ENCODE measurements around the gene SIRPG. TPM values are rescaled to one million over a fixed set of nuclear protein-coding genes. Genes with fewer than 3 reads are reported as not detected.

SIRPG gene
- total and polyA plus RNA-seq, 2 donors from 2014 or later: 2.5 TPM; not detected in 1

DNA sequence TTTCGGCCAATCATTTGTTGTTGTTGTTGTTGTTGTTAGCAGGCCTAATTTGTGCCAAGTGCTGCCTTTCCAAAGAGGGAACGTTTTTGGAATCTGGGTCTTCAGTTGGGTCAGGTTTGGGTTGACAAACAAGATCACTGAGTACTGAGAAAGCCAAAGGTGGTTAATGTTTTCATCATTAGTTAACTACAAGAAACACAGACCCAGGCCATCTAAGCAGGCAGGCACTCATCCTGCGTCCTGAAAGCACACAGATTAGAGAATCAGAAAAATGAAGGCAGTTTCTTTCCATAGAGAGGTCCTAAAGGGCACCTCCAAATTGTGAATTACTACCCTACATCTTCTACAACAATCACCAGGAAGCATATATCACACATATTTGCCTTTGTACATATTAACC is 15.1 kb upstream of the SIRPG start:
- TF ChIP-seq, protein P1, sequence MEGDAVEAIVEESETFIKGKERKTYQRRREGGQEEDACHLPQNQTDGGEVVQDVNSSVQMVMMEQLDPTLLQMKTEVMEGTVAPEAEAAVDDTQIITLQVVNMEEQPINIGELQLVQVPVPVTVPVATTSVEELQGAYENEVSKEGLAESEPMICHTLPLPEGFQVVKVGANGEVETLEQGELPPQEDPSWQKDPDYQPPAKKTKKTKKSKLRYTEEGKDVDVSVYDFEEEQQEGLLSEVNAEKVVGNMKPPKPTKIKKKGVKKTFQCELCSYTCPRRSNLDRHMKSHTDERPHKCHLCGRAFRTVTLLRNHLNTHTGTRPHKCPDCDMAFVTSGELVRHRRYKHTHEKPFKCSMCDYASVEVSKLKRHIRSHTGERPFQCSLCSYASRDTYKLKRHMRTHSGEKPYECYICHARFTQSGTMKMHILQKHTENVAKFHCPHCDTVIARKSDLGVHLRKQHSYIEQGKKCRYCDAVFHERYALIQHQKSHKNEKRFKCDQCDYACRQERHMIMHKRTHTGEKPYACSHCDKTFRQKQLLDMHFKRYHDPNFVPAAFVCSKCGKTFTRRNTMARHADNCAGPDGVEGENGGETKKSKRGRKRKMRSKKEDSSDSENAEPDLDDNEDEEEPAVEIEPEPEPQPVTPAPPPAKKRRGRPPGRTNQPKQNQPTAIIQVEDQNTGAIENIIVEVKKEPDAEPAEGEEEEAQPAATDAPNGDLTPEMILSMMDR (IDR thresholded peaks at IDR 0.05; ENCODE audit: borderline replicate concordance, extremely low read depth, insufficient read depth): no peak
- no peak for FAIRE-seq
- intact Hi-C loops (cut with DNase I): no loop called here

DNA sequence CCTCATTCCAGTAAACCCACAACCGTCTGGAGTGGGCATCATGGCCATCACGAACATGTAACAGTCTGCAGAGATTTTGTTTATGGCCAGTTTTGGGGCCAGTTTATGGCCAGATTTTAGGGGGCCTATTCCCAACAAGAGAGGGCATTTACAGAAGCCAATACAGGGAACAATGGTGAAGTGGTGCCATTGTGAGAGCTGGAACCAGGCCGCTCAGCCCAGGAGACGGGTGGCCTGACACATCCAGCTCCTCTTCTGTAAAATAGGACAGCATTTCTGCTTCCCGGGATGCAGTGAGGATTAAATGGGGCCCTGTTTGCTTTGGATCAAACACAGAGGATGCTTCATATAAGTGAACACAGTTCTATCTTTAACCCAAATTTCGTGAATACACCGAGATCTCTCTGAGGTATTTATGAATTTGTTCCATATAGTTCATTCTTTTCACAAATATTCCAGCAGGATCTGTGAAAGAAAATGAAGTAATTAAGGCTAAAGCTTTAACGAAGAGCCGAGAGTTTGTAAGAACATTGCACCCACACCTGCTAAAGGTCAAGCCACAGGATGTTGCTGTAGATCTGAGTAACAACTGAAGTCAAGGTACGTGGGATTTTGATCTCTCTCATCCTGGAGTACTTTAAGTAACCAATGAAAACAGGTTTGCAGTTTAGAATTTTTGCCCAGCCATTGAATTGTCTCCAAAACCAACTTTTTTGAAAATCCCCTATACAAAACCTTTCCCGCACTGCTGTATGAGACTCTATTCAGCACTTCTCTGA is 14.5 kb upstream of the SIRPG start:
- DNase-seq (no peak), FAIRE-seq (no peak)
- Histone ChIP-seq H3K9me3 (ENCODE audit: control insufficient read depth in 2 of 3, insufficient read depth in 1 of 3, low read length in 3 of 3) (no peaks in the 10 kb centered on the region), H3K9ac (ENCODE audit: low read length in 3 of 3) (no peak overlapping the region), H3K27ac (ENCODE audit: low read depth in 2 of 2, low read length in 2 of 2) (no peak overlapping the region), H3K4me1 (ENCODE audit: control insufficient read depth in 2 of 3, insufficient read depth in 2 of 3, low read depth in 1 of 3, low read length in 3 of 3) (no peaks in the 10 kb centered on the region), H3K36me3 (ENCODE audit: control insufficient read depth in 2 of 3, insufficient read depth in 3 of 3, low read length in 3 of 3) (no peaks in the 10 kb centered on the region), H3K4me3 (ENCODE audit: low read length in 3 of 3) (no peak overlapping the region), H3K27me3 (ENCODE audit: control insufficient read depth, insufficient read depth, low read length) (no peaks in the 10 kb centered on the region)
- TF ChIP-seq, protein P1 (IDR thresholded peaks at IDR 0.05; ENCODE audit: borderline replicate concordance, extremely low read depth, insufficient read depth): no peak
- intact Hi-C loops (cut with DNase I): no loop called here

More for the DNA sequence above, 15.1 kb upstream of the SIRPG start:
- Histone ChIP-seq H3K9ac (ENCODE audit: low read length in 3 of 3) (no peak overlapping the region), H3K9me3 (ENCODE audit: control insufficient read depth in 2 of 3, insufficient read depth in 1 of 3, low read length in 3 of 3) (no peaks in the 10 kb centered on the region), H3K4me3 (ENCODE audit: low read length in 3 of 3) (no peak overlapping the region), H3K36me3 (ENCODE audit: control insufficient read depth in 2 of 3, insufficient read depth in 3 of 3, low read length in 3 of 3) (no peaks in the 10 kb centered on the region), H3K27me3 (ENCODE audit: control insufficient read depth, insufficient read depth, low read length) (no peaks in the 10 kb centered on the region), H3K27ac (ENCODE audit: low read depth in 2 of 2, low read length in 2 of 2) (no peak overlapping the region), H3K4me1 (ENCODE audit: control insufficient read depth in 2 of 3, insufficient read depth in 2 of 3, low read depth in 1 of 3, low read length in 3 of 3) (no peaks in the 10 kb centered on the region)
- no peak for DNase-seq

DNA sequence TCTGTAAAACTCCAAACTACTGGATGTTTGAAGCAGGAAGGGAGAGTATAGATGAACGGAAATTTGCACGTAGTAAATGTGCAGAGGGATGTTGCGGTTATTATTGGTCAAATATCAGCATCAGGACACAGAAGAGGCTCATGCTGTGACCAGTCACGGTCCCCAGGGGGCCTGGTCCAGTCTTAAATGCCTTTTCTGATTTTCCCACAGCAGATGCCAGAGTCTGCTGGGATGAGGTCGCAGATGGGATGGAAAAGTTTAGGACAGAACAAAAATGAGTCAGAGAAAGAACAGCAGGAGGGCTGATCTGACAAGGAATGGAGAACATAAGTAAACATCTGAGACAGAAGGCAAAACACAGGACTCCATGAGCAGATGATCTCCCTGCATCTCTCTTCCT is 11.7 kb upstream of the SIRPG start:
- no peak for FAIRE-seq
- no peaks in the 10 kb centered on the region for H3K9me3 ChIP-seq (ENCODE audit: control insufficient read depth in 2 of 3, insufficient read depth in 1 of 3, low read length in 3 of 3)
- no peak for DNase-seq
- intact Hi-C loops (cut with DNase I): no loop called here
- H3K36me3 ChIP-seq (ENCODE audit: control insufficient read depth in 2 of 3, insufficient read depth in 3 of 3, low read length in 3 of 3): no peaks in the 10 kb centered on the region
- no peak overlapping the region for H3K4me3 ChIP-seq (ENCODE audit: low read length in 3 of 3)
- no peak overlapping the region for H3K9ac ChIP-seq (ENCODE audit: low read length in 3 of 3)
- no peaks in the 10 kb centered on the region for H3K27me3 ChIP-seq (ENCODE audit: control insufficient read depth, insufficient read depth, low read length)
- H3K27ac ChIP-seq (ENCODE audit: low read depth in 2 of 2, low read length in 2 of 2): no peak overlapping the region
- H3K4me1 ChIP-seq (ENCODE audit: control insufficient read depth in 2 of 3, insufficient read depth in 2 of 3, low read depth in 1 of 3, low read length in 3 of 3): no peaks in the 10 kb centered on the region
- TF ChIP-seq, protein P1 (IDR thresholded peaks at IDR 0.05; ENCODE audit: borderline replicate concordance, extremely low read depth, insufficient read depth): no peak
